Aorta (tissue), 5 donors: Measurements from ENCODE around the gene PCDHGC5. TPM values are rescaled to one million over a fixed set of nuclear protein-coding genes. Genes with fewer than 3 reads are reported as not detected.
A peak's percentile ranks its signal among the peaks of the same experiment; 100 is the strongest.

ENCODE experiments used
- ATAC-seq: fragments of 200-7000 bp; cut with Tn5 transposase; one replicate; pipeline ENCODE4 v1.9.1; 2022; ENCODE audit warnings: moderate library complexity; ENCODE audit not compliant: low FRiP score
- DNase-seq, 2 donors: peaks; one replicate each; pipeline ENCODE4 v3.0.0-alpha.2; 2020
- H3K27ac ChIP-seq, 2 donors: one replicate each; pipeline ENCODE4 v1.5.1; 2013; ENCODE audit warnings: low read length in 2 of 2, mild to moderate bottlenecking in 2 of 2, moderate library complexity in 2 of 2, control low read depth in 1 of 2, inconsistent platforms in 1 of 2, low read depth in 1 of 2
- H3K27me3 ChIP-seq, 2 donors: one replicate each; pipeline ENCODE4 v1.6.1; 2013; ENCODE audit warnings: control low read depth in 1 of 2, low read length in 1 of 2, mild to moderate bottlenecking in 1 of 2, moderate library complexity in 1 of 2; ENCODE audit not compliant: insufficient read depth in 2 of 2, control insufficient read depth in 1 of 2
- H3K36me3 ChIP-seq, 2 donors: one replicate each; pipeline ENCODE4 v1.6.1; 2013; ENCODE audit warnings: control low read depth in 1 of 2, low read length in 1 of 2, mild to moderate bottlenecking in 1 of 2; ENCODE audit not compliant: insufficient read depth in 2 of 2, control insufficient read depth in 1 of 2
- H3K4me1 ChIP-seq, 2 donors: one replicate each; pipeline ENCODE4 v1.6.1; 2013; ENCODE audit warnings: low read length in 2 of 2, control low read depth in 1 of 2, mild to moderate bottlenecking in 1 of 2, moderate library complexity in 1 of 2; ENCODE audit not compliant: insufficient read depth in 2 of 2, control insufficient read depth in 1 of 2
- H3K4me3 ChIP-seq, 2 donors: one replicate each; pipeline ENCODE4 v1.5.1; 2013; ENCODE audit warnings: low read length in 2 of 2, control low read depth in 1 of 2, mild to moderate bottlenecking in 1 of 2
- H3K9me3 ChIP-seq: one replicate; pipeline ENCODE4 v1.6.1; 2013; ENCODE audit warnings: mild to moderate bottlenecking, low read length; ENCODE audit not compliant: control insufficient read depth
- WGBS, 2 donors: extraction: QIAGEN DNeasy Blood & Tissue Kit; methylation state at CpG; one replicate each; pipeline ENCODE4 v1.1.7; 2013; 5-methylcytosine and 5-hydroxymethylcytosine counted together
- intact Hi-C, 2 donors: fragments of 100-400 bp; cut with DNase I; formaldehyde crosslinking; loops; one replicate each; pipeline versions ENCODE4 v1.14.2 to v1.15.0; 2022
- long read RNA-seq, 2 donors: library from polyadenylated mRNA; unstranded; transcript quantifications; one replicate each; pipeline ENCODE4 v2.0.0, GENCODE V29; 2020 to 2021
- polyA plus RNA-seq, 2 donors: library from polyadenylated mRNA; stranded (reverse); fragments of 200-250 nt; gene quantifications; one replicate each; pipeline ENCODE4 v1.2.3, GENCODE V29; 2013
- total RNA-seq, 2 donors: library from RNA; stranded (reverse); fragmentation: NEBNext Ultra II Directional; extraction: Animal tissue kit (Norgen Biotek cat#: 25700); gene quantifications; one replicate each; pipeline ENCODE4 v1.2.1, GENCODE V29; 2021
- donor health status: healthy with polysubstance abuse.
- donor health status: Bipolar disorder and iron deficiency.
- donor health status: DM: no; HTN: no; CAD: no.
- donor health status: DM: no; HTN: no; CAD: no.
- donor health status: DM: yes; HTN: yes; CAD: no.

The PCDHGC5 gene
- total RNA-seq (1 to 10 TPM; 2.8 to 6.3 TPM), polyA plus RNA-seq (under 1 TPM; 0.25 to 0.84 TPM)
- long read RNA-seq, donor 1, partial matches to known transcripts: 9 of 10 reads
- long read RNA-seq, donor 1, other reads (novel, unspliced or antisense): 1 of 10 reads
- long read RNA-seq, donor 2, partial matches to known transcripts: 0 of 3 reads
- long read RNA-seq, donor 2, other reads (novel, unspliced or antisense): 3 of 3 reads

DNA sequence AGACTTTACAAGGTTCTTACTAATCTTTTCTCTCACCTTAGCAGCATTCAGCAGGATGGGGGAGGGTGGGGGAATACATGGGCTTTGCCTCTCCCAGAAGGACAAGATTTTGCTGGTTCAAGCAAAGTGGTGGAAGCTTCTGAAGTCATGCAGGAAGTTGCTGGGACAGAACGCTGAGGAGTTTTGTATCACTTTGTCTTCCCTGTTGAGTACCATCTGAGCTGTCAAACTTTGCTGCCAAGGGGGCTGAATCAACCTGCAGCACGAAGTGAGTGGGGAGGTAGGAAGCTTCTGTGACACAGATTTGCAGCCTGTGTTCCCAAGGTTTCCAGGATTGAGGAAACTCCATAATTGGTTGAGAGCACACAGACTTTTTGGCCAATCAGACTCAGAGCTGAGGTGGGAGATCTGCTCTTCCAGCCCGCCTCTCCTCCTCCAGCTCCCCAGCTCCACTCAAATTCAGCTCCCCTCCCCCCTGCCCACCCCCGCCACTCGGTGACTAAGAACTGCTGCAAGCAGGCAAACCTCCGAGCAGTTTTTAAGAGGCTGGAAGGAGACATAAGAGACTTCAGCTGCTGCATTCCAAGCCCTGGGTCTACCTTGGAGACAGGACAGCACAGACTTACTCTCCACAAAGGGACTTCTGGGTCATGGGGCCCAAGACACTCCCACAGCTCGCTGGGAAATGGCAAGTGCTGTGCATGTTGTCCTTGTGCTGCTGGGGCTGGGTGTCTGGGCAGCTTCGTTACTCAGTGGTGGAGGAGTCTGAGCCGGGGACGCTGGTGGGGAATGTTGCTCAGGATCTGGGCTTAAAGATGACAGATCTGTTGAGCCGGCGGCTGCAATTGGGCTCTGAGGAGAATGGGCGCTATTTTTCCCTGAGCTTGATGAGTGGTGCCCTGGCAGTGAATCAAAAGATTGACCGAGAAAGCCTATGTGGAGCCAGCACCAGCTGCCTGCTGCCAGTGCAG, at the start of gene PCDHGC5:
PCDHGC5 (plus strand) TSS at position 491 of the 971 bp plus-strand sequence; CDS start at position 651, 160 bp downstream.
- H3K4me1 ChIP-seq: peaks cover 0 to 6% of the 10 kb centered on the region in 2 donors
- no peaks in the 10 kb centered on the region for H3K9me3 ChIP-seq
- no peak for ATAC-seq
- WGBS, 2 donors: 40 to 48% methylated on average over 14 of the region's 14 CpGs
- H3K4me3 ChIP-seq: no peak within 1 kb of the TSS
- H3K27me3 ChIP-seq: no peaks in the 10 kb centered on the region
- no peak within 1 kb of the TSS for H3K27ac ChIP-seq
- intact Hi-C loops: no loop called here
- H3K36me3 ChIP-seq: no peaks in the 10 kb centered on the region
- peak in 1 of 2 donors; percentile 59 for DNase-seq

DNA sequence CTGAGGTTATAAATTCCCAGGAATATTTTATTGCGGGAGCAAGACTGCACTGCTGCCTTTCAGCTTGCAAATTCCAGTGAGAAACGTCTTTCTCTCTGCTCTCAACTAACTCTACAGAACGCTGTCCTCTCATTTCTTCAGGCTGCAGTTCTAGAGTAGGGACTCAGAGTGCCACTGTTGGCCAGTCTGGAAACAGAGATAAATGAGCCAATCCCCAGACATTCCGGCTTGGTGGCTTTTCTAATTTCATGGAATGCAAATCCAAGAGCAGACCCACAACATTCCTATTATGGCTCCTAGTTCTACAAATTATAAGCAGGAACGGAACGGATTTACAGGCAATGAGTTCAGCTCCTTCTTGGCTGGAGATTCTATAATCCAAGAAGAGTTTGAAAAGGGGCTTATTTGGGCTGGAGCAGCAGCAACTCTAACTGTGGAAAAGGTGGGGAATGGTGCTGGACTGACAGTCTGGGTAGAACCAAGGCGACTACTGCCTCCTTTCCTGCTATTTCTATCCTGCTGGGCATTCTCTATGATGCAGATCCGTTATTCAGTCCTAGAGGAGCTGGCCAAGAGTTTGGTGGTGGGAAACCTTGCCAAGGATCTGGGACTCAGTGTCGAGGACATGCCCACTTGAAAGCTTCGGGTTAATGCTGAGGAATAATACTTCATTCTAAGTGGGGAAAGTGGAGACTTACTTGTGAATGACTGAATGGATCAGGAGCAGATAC, 49.3 kb upstream of the PCDHGC5 start:
- intact Hi-C loops: no loop called here
- Histone ChIP-seq H3K27me3 (no peaks in the 10 kb centered on the region), H3K4me3 (peak overlapping the region in 1 of 2 donors; percentile 26), H3K9me3 (peaks cover 18% of the 10 kb centered on the region), H3K4me1 (no peaks in the 10 kb centered on the region), H3K27ac (no peak overlapping the region), H3K36me3 (no peaks in the 10 kb centered on the region)
- ATAC-seq: no peak
- no peak for DNase-seq
- 64 to 65% methylated on average over 10 of the region's 10 CpGs for WGBS, 2 donors

DNA sequence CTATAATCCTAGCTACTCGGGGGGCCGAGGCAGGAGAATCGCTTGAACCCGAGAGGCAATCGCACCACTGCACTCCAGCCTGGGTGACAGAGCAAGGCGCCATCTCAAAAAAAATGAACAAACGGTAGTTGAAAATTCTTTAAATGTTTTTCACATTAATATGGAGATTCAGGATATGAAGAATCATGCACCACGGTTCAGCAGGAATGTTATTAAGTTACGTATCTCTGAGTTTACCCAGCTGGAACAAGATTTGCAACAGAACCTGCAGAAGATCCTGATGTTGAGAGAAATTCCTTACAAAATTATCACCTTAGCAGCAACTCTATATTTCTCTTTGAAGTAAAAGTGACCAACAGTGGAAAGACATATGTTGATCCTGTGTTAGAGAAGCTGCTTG, 48.5 kb upstream of the PCDHGC5 start:
- H3K27me3 ChIP-seq: no peaks in the 10 kb centered on the region
- ATAC-seq (no peak), DNase-seq (no peak)
- no peaks in the 10 kb centered on the region for H3K4me1 ChIP-seq
- intact Hi-C loops: no loop called here
- WGBS, 2 donors: 95 to 96% methylated on average over 9 of the region's 9 CpGs
- H3K4me3 ChIP-seq: no peak overlapping the region
- no peak overlapping the region for H3K27ac ChIP-seq
- H3K36me3 ChIP-seq: no peaks in the 10 kb centered on the region
- H3K9me3 ChIP-seq: peaks cover 18% of the 10 kb centered on the region

DNA sequence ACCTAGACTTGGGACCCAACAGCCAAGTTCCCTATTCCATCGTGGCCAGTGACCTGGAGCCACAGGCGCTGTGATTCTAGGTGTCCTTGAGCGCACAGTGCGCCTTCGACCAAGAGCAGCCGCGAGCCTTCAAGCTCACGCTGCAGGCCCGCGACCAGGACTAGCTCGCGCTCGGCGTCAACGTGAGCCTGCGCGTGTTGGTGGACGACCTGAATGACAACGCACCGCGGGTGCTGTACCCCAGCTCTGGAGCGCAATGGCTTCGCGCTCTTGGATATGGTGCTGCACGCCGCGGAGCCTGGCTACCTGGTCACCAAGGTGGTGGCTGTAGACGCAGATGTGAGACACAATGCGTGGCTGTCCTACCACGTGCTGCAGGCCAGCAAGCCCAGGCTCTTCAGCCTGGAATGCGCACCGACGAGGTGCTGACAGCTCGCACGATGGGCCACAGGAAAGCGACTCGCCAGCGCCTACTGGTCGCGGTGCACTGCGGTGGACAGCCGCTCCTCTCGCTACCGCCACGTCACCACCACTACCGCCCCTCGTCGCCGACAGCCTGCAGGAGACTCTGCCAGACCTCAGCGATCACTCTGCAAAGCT, 47.2 kb upstream of the PCDHGC5 start:
- DNase-seq (no peak), ATAC-seq (no peak)
- Histone ChIP-seq H3K27ac (no peak overlapping the region), H3K4me1 (no peaks in the 10 kb centered on the region), H3K27me3 (no peaks in the 10 kb centered on the region), H3K4me3 (no peak overlapping the region), H3K9me3 (peaks cover 18% of the 10 kb centered on the region), H3K36me3 (no peaks in the 10 kb centered on the region)
- 41 to 46% methylated on average over 50 of the region's 50 CpGs for WGBS, 2 donors
- intact Hi-C loops: no loop called here

DNA sequence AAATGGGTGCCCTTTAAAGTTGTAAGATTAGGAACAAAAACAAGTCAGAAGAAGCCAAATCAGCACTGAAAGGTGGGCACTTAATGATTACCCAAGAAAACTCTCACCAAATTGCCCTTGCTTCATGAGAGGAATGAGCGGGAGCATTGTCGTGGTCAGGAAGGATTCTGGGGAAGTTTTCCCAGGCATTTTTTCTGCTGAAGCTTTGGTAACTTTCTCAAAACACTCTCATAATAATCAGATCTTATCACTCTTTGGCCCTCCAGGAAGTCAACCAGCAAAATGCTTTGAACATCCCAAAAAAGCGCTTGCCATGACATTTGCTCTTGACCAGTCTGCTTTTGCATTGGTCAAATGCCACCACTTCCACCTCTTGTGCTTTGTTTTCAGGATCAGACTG, 23.5 kb upstream of the PCDHGC5 start:
- Histone ChIP-seq H3K27ac (no peak overlapping the region), H3K27me3 (no peaks in the 10 kb centered on the region), H3K9me3 (no peaks in the 10 kb centered on the region), H3K4me1 (no peaks in the 10 kb centered on the region), H3K4me3 (no peak overlapping the region), H3K36me3 (no peaks in the 10 kb centered on the region)
- intact Hi-C loops: no loop called here
- no peak for ATAC-seq
- 97 to 98% methylated on average over 3 of the region's 3 CpGs for WGBS, 2 donors
- no peak for DNase-seq

DNA sequence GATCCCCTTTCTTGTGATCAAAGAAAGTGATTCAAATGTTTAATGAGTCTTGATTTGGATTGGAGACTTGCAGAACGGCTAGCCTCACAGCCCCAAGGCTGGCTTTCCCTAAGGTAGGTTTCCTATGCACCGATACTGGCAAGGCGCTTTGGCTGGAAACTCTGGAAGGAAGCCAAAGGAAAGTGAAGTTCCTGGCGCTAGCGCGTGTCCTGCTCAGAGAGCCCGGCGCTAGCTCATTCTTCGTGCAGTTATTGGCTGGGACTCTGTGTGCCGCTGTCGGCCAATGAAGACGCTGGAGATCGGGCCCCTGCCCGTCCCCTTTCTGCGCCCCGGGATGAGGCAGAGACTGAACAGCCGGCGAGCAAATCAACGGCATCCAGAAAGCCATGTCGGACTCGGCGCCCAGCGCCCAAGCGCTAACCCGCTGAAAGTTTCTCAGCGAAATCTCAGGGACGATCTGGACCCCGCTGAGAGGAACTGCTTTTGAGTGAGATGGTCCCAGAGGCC, 13.2 kb upstream of the PCDHGC5 start, which contains the start of gene PCDHGC3:
PCDHGC3 (plus strand) TSS at position 342 of the 507 bp plus-strand sequence; CDS start at position 493, 151 bp downstream.
- intact Hi-C loops: loop anchor here (2.0 to 5.0 kb wide), 4 partner anchors 37 to 85 kb away; no protein-coding TSS in a partner anchor

DNA sequence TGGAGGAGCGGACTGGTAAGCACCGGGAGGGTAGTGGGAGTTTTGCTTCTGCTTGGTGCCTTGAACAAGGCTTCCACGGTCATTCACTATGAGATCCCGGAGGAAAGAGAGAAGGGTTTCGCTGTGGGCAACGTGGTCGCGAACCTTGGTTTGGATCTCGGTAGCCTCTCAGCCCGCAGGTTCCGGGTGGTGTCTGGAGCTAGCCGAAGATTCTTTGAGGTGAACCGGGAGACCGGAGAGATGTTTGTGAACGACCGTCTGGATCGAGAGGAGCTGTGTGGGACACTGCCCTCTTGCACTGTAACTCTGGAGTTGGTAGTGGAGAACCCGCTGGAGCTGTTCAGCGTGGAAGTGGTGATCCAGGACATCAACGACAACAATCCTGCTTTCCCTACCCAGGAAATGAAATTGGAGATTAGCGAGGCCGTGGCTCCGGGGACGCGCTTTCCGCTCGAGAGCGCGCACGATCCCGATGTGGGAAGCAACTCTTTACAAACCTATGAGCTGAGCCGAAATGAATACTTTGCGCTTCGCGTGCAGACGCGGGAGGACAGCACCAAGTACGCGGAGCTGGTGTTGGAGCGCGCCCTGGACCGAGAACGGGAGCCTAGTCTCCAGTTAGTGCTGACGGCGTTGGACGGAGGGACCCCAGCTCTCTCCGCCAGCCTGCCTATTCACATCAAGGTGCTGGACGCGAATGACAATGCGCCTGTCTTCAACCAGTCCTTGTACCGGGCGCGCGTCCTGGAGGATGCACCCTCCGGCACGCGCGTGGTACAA, 12.6 kb upstream of the PCDHGC5 start:
- peak overlapping the region; percentile 6 to 47 for H3K4me3 ChIP-seq
- peaks cover 0 to 12% of the 10 kb centered on the region in 2 donors for H3K4me1 ChIP-seq
- H3K36me3 ChIP-seq: no peaks in the 10 kb centered on the region
- DNase-seq (peak; percentile 78 to 88), ATAC-seq (peak; percentile 76)
- H3K9me3 ChIP-seq: no peaks in the 10 kb centered on the region
- intact Hi-C loops: loop anchor here (2.0 to 5.0 kb wide), 3 partner anchors 36 to 84 kb away; no protein-coding TSS in a partner anchor
- no peaks in the 10 kb centered on the region for H3K27me3 ChIP-seq
- H3K27ac ChIP-seq: peak overlapping the region in 1 of 2 donors; percentile 28
- WGBS, 2 donors: 0 to 1% methylated on average over 58 of the region's 58 CpGs

More for the DNA sequence above, 13.2 kb upstream of the PCDHGC5 start, which contains the start of gene PCDHGC3:
- H3K4me3 ChIP-seq: peak within 1 kb of the TSS; percentile 6 to 47
- no peaks in the 10 kb centered on the region for H3K36me3 ChIP-seq
- ATAC-seq: peak; percentile 96
- peak; percentile 95 for DNase-seq
- H3K27me3 ChIP-seq: no peaks in the 10 kb centered on the region
- H3K27ac ChIP-seq: peak within 1 kb of the TSS in 1 of 2 donors; percentile 62
- peaks cover 0 to 9% of the 10 kb centered on the region in 2 donors for H3K4me1 ChIP-seq
- no peaks in the 10 kb centered on the region for H3K9me3 ChIP-seq
- WGBS, 2 donors: 0% methylated on average over 28 of the region's 28 CpGs
